ENCODE measurements around the gene MTRF1L. TPM values are rescaled to one million over a fixed set of nuclear protein-coding genes. Genes with fewer than 3 reads are reported as not detected.
"Not testable (repeated sequence)": the region's sequence is repeated elsewhere in the genome, so short reads cannot be mapped to it uniquely, and the experiment has no call there.

The MTRF1L gene
- polyA plus RNA-seq, 1 donor (not counting 4 experiments of a cell fraction or from before 2014, with no cell fraction given): 19.0 TPM

DNA sequence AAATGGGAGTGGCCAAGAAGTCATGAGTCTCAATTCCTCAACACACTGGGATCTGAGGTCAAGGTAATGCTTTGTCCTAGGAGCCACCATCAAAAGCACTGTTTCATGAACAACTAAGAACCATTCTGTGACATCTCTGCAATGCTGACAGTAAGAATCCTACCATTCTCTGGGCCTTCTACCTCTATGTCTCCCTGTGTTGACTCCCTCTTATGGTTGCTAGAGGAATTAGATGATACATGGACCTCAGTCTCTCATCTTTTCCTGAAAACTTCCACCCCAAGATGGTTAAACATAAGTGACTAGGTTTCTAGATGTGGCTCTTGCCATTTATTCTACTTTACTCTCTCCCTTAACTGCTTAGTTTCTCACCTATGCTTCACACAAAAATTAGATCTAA lies 9.1 kb downstream of the MTRF1L start:
- FAIRE-seq (peak; percentile 20), DNase-seq (ENCODE audit: low read depth, low spot score) (no peak)
- Histone ChIP-seq H3K27ac (ENCODE audit: control insufficient read depth, insufficient read depth, low read length) (no peak overlapping the region), H3K9me3 (ENCODE audit: control insufficient read depth, low read depth, low read length) (no peaks in the 10 kb centered on the region), H3K4me3 (ENCODE audit: control insufficient read depth in 2 of 3, extremely low read depth in 1 of 3, insufficient read depth in 2 of 3, low read depth in 1 of 3, low read length in 3 of 3) (no peak overlapping the region), H3K9ac (ENCODE audit: control insufficient read depth, extremely low read depth, insufficient read depth, low read length) (no peak overlapping the region), H3K27me3 (ENCODE audit: control insufficient read depth, extremely low read depth, insufficient read depth, low read length) (no peaks in the 10 kb centered on the region), H4K20me1 (ENCODE audit: control insufficient read depth, extremely low read depth, insufficient read depth, low read length) (no peaks in the 10 kb centered on the region), H3K4me1 (ENCODE audit: control insufficient read depth, extremely low read depth, insufficient read depth, low read length) (no peaks in the 10 kb centered on the region), H3K4me2 (ENCODE audit: control insufficient read depth, extremely low read depth, insufficient read depth, low read depth, low read length) (no peak overlapping the region), H3K36me3 (ENCODE audit: control insufficient read depth in 2 of 2, extremely low read depth in 1 of 2, insufficient read depth in 2 of 2, low read length in 2 of 2) (peaks cover 0 to 20% of the 10 kb centered on the region in 2 experiments), H3K79me2 (ENCODE audit: control insufficient read depth, insufficient read depth, low read length) (peaks cover 44% of the 10 kb centered on the region), H3K9me1 (ENCODE audit: control insufficient read depth, extremely low read depth, insufficient read depth, low read length) (no peaks in the 10 kb centered on the region), H2AFZ (ENCODE audit: control insufficient read depth, low read length) (no peak overlapping the region)
- dilution Hi-C loops (cut with MboI; ENCODE audit: extremely low pct_ligation_motif_present, low sequenced_read_pairs): no loop called here
- TF ChIP-seq, protein P1, sequence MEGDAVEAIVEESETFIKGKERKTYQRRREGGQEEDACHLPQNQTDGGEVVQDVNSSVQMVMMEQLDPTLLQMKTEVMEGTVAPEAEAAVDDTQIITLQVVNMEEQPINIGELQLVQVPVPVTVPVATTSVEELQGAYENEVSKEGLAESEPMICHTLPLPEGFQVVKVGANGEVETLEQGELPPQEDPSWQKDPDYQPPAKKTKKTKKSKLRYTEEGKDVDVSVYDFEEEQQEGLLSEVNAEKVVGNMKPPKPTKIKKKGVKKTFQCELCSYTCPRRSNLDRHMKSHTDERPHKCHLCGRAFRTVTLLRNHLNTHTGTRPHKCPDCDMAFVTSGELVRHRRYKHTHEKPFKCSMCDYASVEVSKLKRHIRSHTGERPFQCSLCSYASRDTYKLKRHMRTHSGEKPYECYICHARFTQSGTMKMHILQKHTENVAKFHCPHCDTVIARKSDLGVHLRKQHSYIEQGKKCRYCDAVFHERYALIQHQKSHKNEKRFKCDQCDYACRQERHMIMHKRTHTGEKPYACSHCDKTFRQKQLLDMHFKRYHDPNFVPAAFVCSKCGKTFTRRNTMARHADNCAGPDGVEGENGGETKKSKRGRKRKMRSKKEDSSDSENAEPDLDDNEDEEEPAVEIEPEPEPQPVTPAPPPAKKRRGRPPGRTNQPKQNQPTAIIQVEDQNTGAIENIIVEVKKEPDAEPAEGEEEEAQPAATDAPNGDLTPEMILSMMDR (optimal IDR thresholded peaks at IDR 0.05 in 1 of 3, IDR thresholded peaks at IDR 0.05 in 1 of 3, conservative IDR thresholded peaks at IDR 0.05 in 1 of 3; ENCODE audit: extremely low read depth in 1 of 3, insufficient read depth in 2 of 3, low read length in 3 of 3): peak; percentile 3 to 23 (median 9)
- TF ChIP-seq EZH2 (IDR thresholded peaks at IDR 0.05; ENCODE audit: low read length): no peak

DNA sequence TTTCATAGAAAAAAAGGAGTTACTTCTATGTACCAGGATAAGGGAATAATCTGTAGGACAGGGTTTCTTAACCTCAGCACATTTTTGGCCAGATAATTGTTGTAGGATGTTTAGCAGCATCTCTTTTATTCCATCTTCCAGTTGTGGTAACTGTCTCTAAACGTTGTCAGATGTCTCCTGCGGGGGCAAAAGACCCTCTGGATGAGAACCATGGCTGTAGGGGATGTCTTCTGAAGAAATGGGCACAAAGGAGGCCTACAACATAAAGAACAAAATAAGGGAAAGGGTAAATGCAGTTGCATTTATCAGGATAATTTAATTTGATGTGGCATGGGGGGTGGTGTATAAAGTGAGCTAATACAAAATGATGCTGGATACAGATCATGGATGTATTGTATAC lies 15.5 kb downstream of the MTRF1L start:
- Histone ChIP-seq H3K79me2 (ENCODE audit: control insufficient read depth, insufficient read depth, low read length) (peaks cover 25% of the 10 kb centered on the region), H3K4me1 (ENCODE audit: control insufficient read depth, extremely low read depth, insufficient read depth, low read length) (peaks cover 13% of the 10 kb centered on the region), H3K4me3 (ENCODE audit: control insufficient read depth in 2 of 3, extremely low read depth in 1 of 3, insufficient read depth in 2 of 3, low read depth in 1 of 3, low read length in 3 of 3) (no peak overlapping the region), H3K9ac (ENCODE audit: control insufficient read depth, extremely low read depth, insufficient read depth, low read length) (no peak overlapping the region), H3K27me3 (ENCODE audit: control insufficient read depth, extremely low read depth, insufficient read depth, low read length) (no peaks in the 10 kb centered on the region), H3K9me3 (ENCODE audit: control insufficient read depth, low read depth, low read length) (no peaks in the 10 kb centered on the region), H3K36me3 (ENCODE audit: control insufficient read depth in 2 of 2, extremely low read depth in 1 of 2, insufficient read depth in 2 of 2, low read length in 2 of 2) (peaks cover 0 to under 1% of the 10 kb centered on the region in 2 experiments), H3K27ac (ENCODE audit: control insufficient read depth, insufficient read depth, low read length) (no peak overlapping the region), H3K9me1 (ENCODE audit: control insufficient read depth, extremely low read depth, insufficient read depth, low read length) (no peaks in the 10 kb centered on the region), H4K20me1 (ENCODE audit: control insufficient read depth, extremely low read depth, insufficient read depth, low read length) (no peaks in the 10 kb centered on the region), H3K4me2 (ENCODE audit: control insufficient read depth, extremely low read depth, insufficient read depth, low read depth, low read length) (no peak overlapping the region), H2AFZ (ENCODE audit: control insufficient read depth, low read length) (no peak overlapping the region)
- DNase-seq (ENCODE audit: low read depth, low spot score) (no peak), FAIRE-seq (no peak)
- no peak for TF ChIP-seq EZH2 (IDR thresholded peaks at IDR 0.05; ENCODE audit: low read length)
- TF ChIP-seq, protein P1 (optimal IDR thresholded peaks at IDR 0.05 in 1 of 3, IDR thresholded peaks at IDR 0.05 in 1 of 3, conservative IDR thresholded peaks at IDR 0.05 in 1 of 3; ENCODE audit: extremely low read depth in 1 of 3, insufficient read depth in 2 of 3, low read length in 3 of 3): no peak
- dilution Hi-C loops (cut with MboI; ENCODE audit: extremely low pct_ligation_motif_present, low sequenced_read_pairs): no loop called here

DNA sequence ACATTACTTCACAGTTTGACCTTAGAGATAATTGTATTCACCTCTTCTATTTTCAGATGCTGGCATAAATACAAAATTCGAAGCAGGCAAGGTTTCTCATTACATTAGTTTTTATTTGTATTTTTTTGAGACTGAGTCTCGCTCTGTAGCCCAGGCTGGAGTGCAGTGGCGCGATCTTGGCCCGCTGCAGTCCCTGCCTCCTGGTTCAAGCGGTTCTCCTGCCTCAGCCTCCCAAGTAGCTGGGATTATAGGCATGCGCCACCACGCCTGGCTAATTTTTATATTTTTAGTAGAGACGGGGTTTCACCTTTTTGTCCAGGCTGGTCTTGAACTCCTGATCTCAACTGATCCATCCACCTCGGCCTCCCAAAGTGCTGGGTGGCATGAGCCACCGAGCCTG lies 17.2 kb downstream of the MTRF1L start:
- H3K9me3 ChIP-seq (ENCODE audit: control insufficient read depth, low read depth, low read length); dilution Hi-C loops (cut with MboI; ENCODE audit: extremely low pct_ligation_motif_present, low sequenced_read_pairs); H3K27me3 ChIP-seq (ENCODE audit: control insufficient read depth, extremely low read depth, insufficient read depth, low read length); H4K20me1 ChIP-seq (ENCODE audit: control insufficient read depth, extremely low read depth, insufficient read depth, low read length); H3K4me3 ChIP-seq (ENCODE audit: control insufficient read depth in 2 of 3, extremely low read depth in 1 of 3, insufficient read depth in 2 of 3, low read depth in 1 of 3, low read length in 3 of 3); FAIRE-seq; H2AFZ ChIP-seq (ENCODE audit: control insufficient read depth, low read length); H3K36me3 ChIP-seq (ENCODE audit: control insufficient read depth in 2 of 2, extremely low read depth in 1 of 2, insufficient read depth in 2 of 2, low read length in 2 of 2); H3K9me1 ChIP-seq (ENCODE audit: control insufficient read depth, extremely low read depth, insufficient read depth, low read length); DNase-seq (ENCODE audit: low read depth, low spot score); H3K9ac ChIP-seq (ENCODE audit: control insufficient read depth, extremely low read depth, insufficient read depth, low read length): not testable (repeated sequence)
- H3K79me2 ChIP-seq (ENCODE audit: control insufficient read depth, insufficient read depth, low read length): peaks cover 41% of the 10 kb centered on the region
- H3K4me1 ChIP-seq (ENCODE audit: control insufficient read depth, extremely low read depth, insufficient read depth, low read length): peaks cover 22% of the 10 kb centered on the region
- H3K4me2 ChIP-seq (ENCODE audit: control insufficient read depth, extremely low read depth, insufficient read depth, low read depth, low read length): peak overlapping the region; percentile 93
- H3K27ac ChIP-seq (ENCODE audit: control insufficient read depth, insufficient read depth, low read length): peak overlapping the region; percentile 93

All from keratinocyte (primary cell).